Body of pancreas (tissue), 4 donors: Measurements from ENCODE around the gene EIF4EBP3. TPM values are rescaled to one million over a fixed set of nuclear protein-coding genes. Genes with fewer than 3 reads are reported as not detected.

ENCODE experiments used
- ATAC-seq: fragments of 150-250 bp; one replicate; pipeline ENCODE4 v1.9.1; 2016
- DNase-seq, 4 donors: peaks; one replicate each; pipeline ENCODE4 v3.0.0-alpha.2; 2019
- H3K27ac ChIP-seq, 4 donors: fragments of 200-600 bp; sonication (generic); 1 replicate in 3 of 4; 2 replicates in 1 of 4; pipeline versions ENCODE4 v1.5.1 to v1.6.1; 2016 to 2019; ENCODE audit warnings: mild to moderate bottlenecking in 1 of 4, mixed read lengths in 1 of 4, moderate library complexity in 1 of 4
- H3K27me3 ChIP-seq, 2 donors: fragments of 200-600 bp; sonication (generic); one replicate each; pipeline ENCODE4 v1.6.0; 2016; ENCODE audit warnings: mild to moderate bottlenecking in 1 of 2
- H3K36me3 ChIP-seq, 2 donors: fragments of 200-600 bp; sonication (generic); replicated peaks in 1 of 2; 2 replicates each; pipeline ENCODE4 v1.5.1; 2016; ENCODE audit warnings: low read depth in 2 of 2; ENCODE audit not compliant: insufficient read depth in 1 of 2
- H3K4me1 ChIP-seq: fragments of 200-600 bp; sonication (generic); one replicate; pipeline ENCODE4 v1.6.0; 2016
- H3K4me3 ChIP-seq, 2 donors: fragments of 200-600 bp; sonication (generic); 1 replicate in 1 of 2; 2 replicates in 1 of 2; pipeline ENCODE4 v1.5.1; 2016 to 2019
- H3K9me3 ChIP-seq, 3 donors: fragments of 200-600 bp; sonication (generic); 1 replicate in 2 of 3; 2 replicates in 1 of 3; pipeline ENCODE4 v1.5.1; 2016
- POLR2A ChIP-seq, 3 donors: fragments of 450-650 bp; IDR thresholded peaks; one replicate each; pipeline ENCODE4 v1.6.1; 2016; ENCODE audit warnings: antibody characterized with exemption in 3 of 3, mild to moderate bottlenecking in 2 of 3
- WGBS, 2 donors: methylation state at CpG; one replicate each; pipeline ENCODE4 v1.1.5; 2017; 5-methylcytosine and 5-hydroxymethylcytosine counted together
- intact Hi-C: fragments of 100-400 bp; cut with DNase I; formaldehyde crosslinking; loops from one replicate; pipeline ENCODE4 v1.15.1; 2023
- total RNA-seq, 2 donors: library from RNA; depleted of rRNA; stranded (reverse); fragments of >200 nt; gene quantifications; one replicate each; pipeline ENCODE4 v1.1.0, GENCODE V29; 2016
- TF ChIP-seq, protein P1 (sequence below), 7 experiments: fragments of 450-650 bp in 4 of 7; fragments of 200-600 bp in 3 of 7; sonication (generic) in 3 of 7; IDR thresholded peaks; one replicate each; pipeline ENCODE4 v1.5.1; 2016 to 2019; ENCODE audit warnings: antibody characterized with exemption in 7 of 7

Gene EIF4EBP3
- total RNA-seq, 2 donors from 2014 or later = 7.3 TPM; not detected in 1

DNA sequence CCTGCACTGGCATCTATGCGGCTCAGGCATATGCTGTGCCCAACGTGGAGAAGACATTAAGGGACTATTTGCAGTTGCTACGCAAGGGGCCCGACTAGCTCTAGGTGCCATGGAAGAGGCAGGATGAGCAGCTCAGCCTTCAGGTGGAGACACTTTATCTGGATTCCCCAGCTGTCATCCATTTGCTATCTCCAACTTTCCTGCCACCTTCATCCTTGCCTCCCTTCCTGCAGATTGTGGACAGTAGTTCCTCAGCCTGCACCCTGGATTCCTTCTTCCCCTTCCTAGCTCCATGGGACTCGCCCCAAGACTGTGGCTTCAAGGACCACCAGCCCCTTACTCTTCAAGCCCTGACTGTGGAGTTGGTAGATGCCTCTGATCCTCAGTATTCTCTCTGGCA lies 19.2 kb downstream of the EIF4EBP3 start:
- no peak overlapping the region for H3K27ac ChIP-seq
- intact Hi-C loops = loop anchor here (10.0 kb wide), 1 partner anchor 78 kb away; the partner anchor contains the start of genes IK and NDUFA2
- DNase-seq (no peak), ATAC-seq (no peak)
- TF ChIP-seq, protein P1, sequence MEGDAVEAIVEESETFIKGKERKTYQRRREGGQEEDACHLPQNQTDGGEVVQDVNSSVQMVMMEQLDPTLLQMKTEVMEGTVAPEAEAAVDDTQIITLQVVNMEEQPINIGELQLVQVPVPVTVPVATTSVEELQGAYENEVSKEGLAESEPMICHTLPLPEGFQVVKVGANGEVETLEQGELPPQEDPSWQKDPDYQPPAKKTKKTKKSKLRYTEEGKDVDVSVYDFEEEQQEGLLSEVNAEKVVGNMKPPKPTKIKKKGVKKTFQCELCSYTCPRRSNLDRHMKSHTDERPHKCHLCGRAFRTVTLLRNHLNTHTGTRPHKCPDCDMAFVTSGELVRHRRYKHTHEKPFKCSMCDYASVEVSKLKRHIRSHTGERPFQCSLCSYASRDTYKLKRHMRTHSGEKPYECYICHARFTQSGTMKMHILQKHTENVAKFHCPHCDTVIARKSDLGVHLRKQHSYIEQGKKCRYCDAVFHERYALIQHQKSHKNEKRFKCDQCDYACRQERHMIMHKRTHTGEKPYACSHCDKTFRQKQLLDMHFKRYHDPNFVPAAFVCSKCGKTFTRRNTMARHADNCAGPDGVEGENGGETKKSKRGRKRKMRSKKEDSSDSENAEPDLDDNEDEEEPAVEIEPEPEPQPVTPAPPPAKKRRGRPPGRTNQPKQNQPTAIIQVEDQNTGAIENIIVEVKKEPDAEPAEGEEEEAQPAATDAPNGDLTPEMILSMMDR (IDR thresholded peaks at IDR 0.05) = no peak
- no peak for TF ChIP-seq POLR2A (IDR thresholded peaks at IDR 0.05)
- H3K4me1 ChIP-seq = peaks cover 36% of the 10 kb centered on the region
- 88% methylated on average over 5 of the region's 5 CpGs for WGBS, 2 donors
- no peaks in the 10 kb centered on the region for H3K36me3 ChIP-seq
- H3K27me3 ChIP-seq = no peaks in the 10 kb centered on the region
- H3K4me3 ChIP-seq = no peak overlapping the region
- H3K9me3 ChIP-seq = no peaks in the 10 kb centered on the region

DNA sequence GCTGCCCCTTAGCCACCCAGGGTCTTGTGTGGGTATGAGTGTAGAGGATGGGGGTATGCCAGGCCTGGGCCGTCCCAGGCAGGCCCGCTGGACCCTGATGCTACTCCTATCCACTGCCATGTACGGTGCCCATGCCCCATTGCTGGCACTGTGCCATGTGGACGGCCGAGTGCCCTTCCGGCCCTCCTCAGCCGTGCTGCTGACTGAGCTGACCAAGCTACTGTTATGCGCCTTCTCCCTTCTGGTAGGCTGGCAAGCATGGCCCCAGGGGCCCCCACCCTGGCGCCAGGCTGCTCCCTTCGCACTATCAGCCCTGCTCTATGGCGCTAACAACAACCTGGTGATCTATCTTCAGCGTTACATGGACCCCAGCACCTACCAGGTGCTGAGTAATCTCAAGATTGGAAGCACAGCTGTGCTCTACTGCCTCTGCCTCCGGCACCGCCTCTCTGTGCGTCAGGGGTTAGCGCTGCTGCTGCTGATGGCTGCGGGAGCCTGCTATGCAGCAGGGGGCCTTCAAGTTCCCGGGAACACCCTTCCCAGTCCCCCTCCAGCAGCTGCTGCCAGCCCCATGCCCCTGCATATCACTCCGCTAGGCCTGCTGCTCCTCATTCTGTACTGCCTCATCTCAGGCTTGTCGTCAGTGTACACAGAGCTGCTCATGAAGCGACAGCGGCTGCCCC lies 19.8 kb downstream of the EIF4EBP3 start:
- no peaks in the 10 kb centered on the region for H3K36me3 ChIP-seq
- H3K9me3 ChIP-seq = no peaks in the 10 kb centered on the region
- TF ChIP-seq, protein P1 (IDR thresholded peaks at IDR 0.05) = no peak
- no peak for TF ChIP-seq POLR2A (IDR thresholded peaks at IDR 0.05)
- no peak for ATAC-seq
- H3K27me3 ChIP-seq = no peaks in the 10 kb centered on the region
- intact Hi-C loops = loop anchor here (10.0 kb wide), 1 partner anchor 78 kb away; the partner anchor contains the start of genes IK and NDUFA2
- no peak overlapping the region for H3K4me3 ChIP-seq
- no peak overlapping the region for H3K27ac ChIP-seq
- peaks cover 33% of the 10 kb centered on the region for H3K4me1 ChIP-seq
- 90 to 97% methylated on average over 12 to 20 of the region's 22 CpGs for WGBS, 2 donors
- DNase-seq = no peak

DNA sequence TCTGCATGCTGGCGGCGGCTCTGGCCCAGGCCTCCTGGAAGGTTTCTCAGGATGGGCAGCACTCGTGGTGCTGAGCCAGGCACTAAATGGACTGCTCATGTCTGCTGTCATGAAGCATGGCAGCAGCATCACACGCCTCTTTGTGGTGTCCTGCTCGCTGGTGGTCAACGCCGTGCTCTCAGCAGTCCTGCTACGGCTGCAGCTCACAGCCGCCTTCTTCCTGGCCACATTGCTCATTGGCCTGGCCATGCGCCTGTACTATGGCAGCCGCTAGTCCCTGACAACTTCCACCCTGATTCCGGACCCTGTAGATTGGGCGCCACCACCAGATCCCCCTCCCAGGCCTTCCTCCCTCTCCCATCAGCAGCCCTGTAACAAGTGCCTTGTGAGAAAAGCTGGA lies 20.4 kb downstream of the EIF4EBP3 start:
- intact Hi-C loops = loop anchor here (10.0 kb wide), 1 partner anchor 77 kb away; the partner anchor contains the start of genes IK and NDUFA2
- no peak for DNase-seq

DNA sequence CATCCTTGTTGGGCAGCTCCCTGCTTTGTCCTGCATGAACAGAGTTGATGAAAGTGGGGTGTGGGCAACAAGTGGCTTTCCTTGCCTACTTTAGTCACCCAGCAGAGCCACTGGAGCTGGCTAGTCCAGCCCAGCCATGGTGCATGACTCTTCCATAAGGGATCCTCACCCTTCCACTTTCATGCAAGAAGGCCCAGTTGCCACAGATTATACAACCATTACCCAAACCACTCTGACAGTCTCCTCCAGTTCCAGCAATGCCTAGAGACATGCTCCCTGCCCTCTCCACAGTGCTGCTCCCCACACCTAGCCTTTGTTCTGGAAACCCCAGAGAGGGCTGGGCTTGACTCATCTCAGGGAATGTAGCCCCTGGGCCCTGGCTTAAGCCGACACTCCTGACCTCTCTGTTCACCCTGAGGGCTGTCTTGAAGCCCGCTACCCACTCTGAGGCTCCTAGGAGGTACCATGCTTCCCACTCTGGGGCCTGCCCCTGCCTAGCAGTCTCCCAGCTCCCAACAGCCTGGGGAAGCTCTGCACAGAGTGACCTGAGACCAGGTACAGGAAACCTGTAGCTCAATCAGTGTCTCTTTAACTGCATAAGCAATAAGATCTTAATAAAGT lies 21.1 kb downstream of the EIF4EBP3 start:
- H3K4me3 ChIP-seq = no peak overlapping the region
- H3K9me3 ChIP-seq = no peaks in the 10 kb centered on the region
- H3K36me3 ChIP-seq = no peaks in the 10 kb centered on the region
- ATAC-seq (no peak), DNase-seq (no peak)
- intact Hi-C loops = loop anchor here (10.0 kb wide), 1 partner anchor 76 kb away; the partner anchor contains the start of genes IK and NDUFA2
- H3K4me1 ChIP-seq = peaks cover 20% of the 10 kb centered on the region
- no peak overlapping the region for H3K27ac ChIP-seq
- H3K27me3 ChIP-seq = no peaks in the 10 kb centered on the region
- no peak for TF ChIP-seq POLR2A (IDR thresholded peaks at IDR 0.05)
- TF ChIP-seq, protein P1 (IDR thresholded peaks at IDR 0.05) = no peak
- 95 to 100% methylated on average over 1 to 2 of the region's 2 CpGs for WGBS, 2 donors

More for the DNA sequence above, 20.4 kb downstream of the EIF4EBP3 start:
- Histone ChIP-seq H3K27me3 (no peaks in the 10 kb centered on the region), H3K4me3 (no peak overlapping the region), H3K4me1 (peaks cover 27% of the 10 kb centered on the region), H3K27ac (no peak overlapping the region), H3K36me3 (no peaks in the 10 kb centered on the region), H3K9me3 (no peaks in the 10 kb centered on the region)
- 95 to 97% methylated on average over 13 of the region's 13 CpGs for WGBS, 2 donors
- ATAC-seq = no peak
- TF ChIP-seq POLR2A (IDR thresholded peaks at IDR 0.05) = no peak
- TF ChIP-seq, protein P1 (IDR thresholded peaks at IDR 0.05) = no peak
